Right lobe of liver (tissue), 6 donors: ENCODE results near the gene JDP2. TPM values are rescaled to one million over a fixed set of nuclear protein-coding genes. Genes with fewer than 3 reads are reported as not detected.

ENCODE experiments used
- ATAC-seq, 4 donors: fragments of 200-7000 bp; cut with Tn5 transposase; one replicate each; pipeline ENCODE4 v1.9.1; 2020; ENCODE audit warnings: mild to moderate bottlenecking in 4 of 4, moderate library complexity in 4 of 4
- DNase-seq, 3 donors: peaks; one replicate each; pipeline ENCODE4 v3.0.0-alpha.2; 2020
- H3K27ac ChIP-seq, 3 donors: fragments of 200-600 bp; one replicate each; pipeline ENCODE4 v1.8.0; 2022
- H3K27me3 ChIP-seq, 2 donors: fragments of 200-600 bp; one replicate each; pipeline ENCODE4 v1.8.0; 2022
- H3K36me3 ChIP-seq, 4 donors: fragments of 200-600 bp; sonication (generic) in 1 of 4; one replicate each; pipeline versions ENCODE4 v1.5.1 to v1.8.0; 2017 to 2022; ENCODE audit warnings: control low read depth in 1 of 4
- H3K4me1 ChIP-seq, 4 donors: fragments of 200-600 bp; sonication (generic) in 1 of 4; one replicate each; pipeline versions ENCODE4 v1.5.1 to v1.8.0; 2017 to 2022; ENCODE audit warnings: control low read depth in 1 of 4
- H3K4me3 ChIP-seq, 3 donors: fragments of 200-600 bp; one replicate each; pipeline ENCODE4 v1.8.0; 2022
- H3K9me3 ChIP-seq, 4 donors: fragments of 200-600 bp; sonication (generic) in 1 of 4; one replicate each; pipeline versions ENCODE4 v1.5.1 to v1.8.0; 2017 to 2022; ENCODE audit warnings: control low read depth in 1 of 4
- POLR2A ChIP-seq: fragments of 450-650 bp; IDR thresholded peaks from one replicate; pipeline ENCODE4 v1.6.1; 2017; ENCODE audit warnings: antibody characterized with exemption, mild to moderate bottlenecking
- WGBS: methylation state at CpG from one replicate; pipeline ENCODE4 v1.1.6; 2018; ENCODE audit warnings: low coverage, low lambda C conversion rate; ENCODE audit not compliant: insufficient coverage; ENCODE audit errors: missing lambda C conversion rate; 5-methylcytosine and 5-hydroxymethylcytosine counted together
- intact Hi-C, 2 donors: fragments of 100-400 bp; cut with DNase I; formaldehyde crosslinking; loops; one replicate each; pipeline versions ENCODE4 v1.11.2 to v1.14.1; 2022
- total RNA-seq, 6 experiments: library from RNA; depleted of rRNA in 2 of 6; stranded (reverse); fragments of >200 nt in 2 of 6; fragmentation: NEBNext Ultra II Directional in 3 of 6; extraction: Animal tissue kit (Norgen Biotek cat#: 25700) in 3 of 6; gene quantifications; one replicate each; pipeline versions ENCODE4 v1.1.0 to v1.2.4, GENCODE V29; 2016 to 2023
- TF ChIP-seq, protein P1 (sequence below), 4 donors: fragments of 200-600 bp in 3 of 4; fragments of 450-650 bp in 1 of 4; IDR thresholded peaks; one replicate each; pipeline versions ENCODE4 v1.5.1 to v1.8.0; 2016 to 2022; ENCODE audit warnings: antibody characterized with exemption in 4 of 4, mild to moderate bottlenecking in 2 of 4
- donor health status: DM: no; HTN: yes; CAD: no.
- donor health status: DM: no; HTN: no; CAD: no.
- donor health status: DM: no; HTN: no; CAD: no.
- donor health status: DM: no; HTN: yes; CAD: no.
- donor health status: DM: no; HTN: yes; CAD: no.

Gene JDP2
- total RNA-seq, 6 experiments from 2014 or later, result 8.3 to 22.0 (median 11.8) TPM

DNA sequence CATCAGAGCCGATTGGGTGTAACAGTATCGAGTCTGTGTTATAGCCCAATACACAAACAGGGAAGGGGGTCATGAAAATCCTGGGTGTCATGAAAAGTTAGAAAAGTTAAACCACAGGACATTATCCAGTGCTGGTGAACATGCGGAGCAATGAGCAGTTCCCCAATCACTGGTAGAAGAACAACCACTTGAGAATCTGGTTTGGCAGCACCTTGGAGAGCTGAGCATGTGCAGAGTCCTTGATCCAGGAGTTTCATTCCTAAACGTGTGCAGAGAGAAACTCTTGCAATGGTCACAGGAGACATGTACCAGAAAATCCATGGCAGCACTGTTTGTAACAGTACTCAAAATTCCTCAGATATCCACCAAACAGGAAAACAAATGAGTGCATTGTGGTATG, 23.0 kb upstream of the JDP2 start:
- no peak for ATAC-seq
- peaks cover 0 to 7% (median 3%) of the 10 kb centered on the region in 4 donors for H3K4me1 ChIP-seq
- H3K4me3 ChIP-seq, result no peak overlapping the region
- intact Hi-C loops, result no loop called here
- no peak for TF ChIP-seq POLR2A
- TF ChIP-seq, protein P1, sequence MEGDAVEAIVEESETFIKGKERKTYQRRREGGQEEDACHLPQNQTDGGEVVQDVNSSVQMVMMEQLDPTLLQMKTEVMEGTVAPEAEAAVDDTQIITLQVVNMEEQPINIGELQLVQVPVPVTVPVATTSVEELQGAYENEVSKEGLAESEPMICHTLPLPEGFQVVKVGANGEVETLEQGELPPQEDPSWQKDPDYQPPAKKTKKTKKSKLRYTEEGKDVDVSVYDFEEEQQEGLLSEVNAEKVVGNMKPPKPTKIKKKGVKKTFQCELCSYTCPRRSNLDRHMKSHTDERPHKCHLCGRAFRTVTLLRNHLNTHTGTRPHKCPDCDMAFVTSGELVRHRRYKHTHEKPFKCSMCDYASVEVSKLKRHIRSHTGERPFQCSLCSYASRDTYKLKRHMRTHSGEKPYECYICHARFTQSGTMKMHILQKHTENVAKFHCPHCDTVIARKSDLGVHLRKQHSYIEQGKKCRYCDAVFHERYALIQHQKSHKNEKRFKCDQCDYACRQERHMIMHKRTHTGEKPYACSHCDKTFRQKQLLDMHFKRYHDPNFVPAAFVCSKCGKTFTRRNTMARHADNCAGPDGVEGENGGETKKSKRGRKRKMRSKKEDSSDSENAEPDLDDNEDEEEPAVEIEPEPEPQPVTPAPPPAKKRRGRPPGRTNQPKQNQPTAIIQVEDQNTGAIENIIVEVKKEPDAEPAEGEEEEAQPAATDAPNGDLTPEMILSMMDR (IDR thresholded peaks at IDR 0.05), result no peak
- no peaks in the 10 kb centered on the region for H3K36me3 ChIP-seq
- no peaks in the 10 kb centered on the region for H3K27me3 ChIP-seq
- H3K9me3 ChIP-seq, result no peaks in the 10 kb centered on the region
- no peak overlapping the region for H3K27ac ChIP-seq
- DNase-seq, result no peak
- 79% methylated on average over 4 of the region's 4 CpGs for WGBS

DNA sequence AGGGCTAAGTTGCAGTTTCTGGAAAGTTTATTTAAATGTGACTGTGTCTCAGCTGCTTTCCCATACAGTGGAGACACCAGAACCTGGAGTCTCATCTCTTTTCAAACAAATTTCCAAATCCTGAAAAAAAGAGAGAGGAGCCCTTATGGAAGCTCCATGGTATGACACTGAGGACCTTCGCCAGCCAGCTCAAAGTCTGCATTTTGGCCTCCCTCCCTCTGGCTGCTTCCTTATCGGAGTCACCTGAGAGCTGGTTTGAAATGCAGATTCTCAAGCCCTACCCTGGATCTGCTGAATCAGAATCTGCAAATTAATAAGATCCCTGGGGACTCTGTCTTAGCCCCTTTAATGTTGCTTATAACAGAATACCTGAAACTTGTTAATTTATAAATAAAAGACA, 21.7 kb upstream of the JDP2 start:
- DNase-seq (no peak), ATAC-seq (no peak)
- TF ChIP-seq POLR2A, result no peak
- TF ChIP-seq, protein P1 (IDR thresholded peaks at IDR 0.05), result no peak
- Histone ChIP-seq H3K27ac (no peak overlapping the region), H3K4me1 (no peaks in the 10 kb centered on the region), H3K27me3 (no peaks in the 10 kb centered on the region), H3K4me3 (no peak overlapping the region), H3K9me3 (no peaks in the 10 kb centered on the region), H3K36me3 (no peaks in the 10 kb centered on the region)
- intact Hi-C loops, result no loop called here
- no CpG with 5 or more reads among the region's 2 CpGs for WGBS

DNA sequence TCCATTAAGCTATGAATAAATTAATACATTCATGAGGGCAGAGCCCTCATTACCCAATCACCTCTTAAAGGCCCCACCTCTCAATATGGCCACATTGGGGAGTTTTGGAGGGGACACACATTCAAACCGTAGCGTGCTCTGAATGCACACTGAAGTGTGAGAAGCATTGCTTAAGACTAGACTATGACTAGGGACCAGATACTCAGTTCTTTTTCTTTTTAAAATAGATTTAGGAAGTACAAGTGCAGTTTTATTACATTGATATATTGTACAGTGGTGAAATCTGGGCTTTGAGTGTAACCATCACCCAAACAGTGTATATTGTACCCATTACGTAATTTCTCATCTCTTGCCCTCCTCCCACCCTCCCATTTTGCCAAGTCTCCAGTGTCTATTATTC, 21.0 kb upstream of the JDP2 start:
- H3K4me1 ChIP-seq, result no peaks in the 10 kb centered on the region
- no peaks in the 10 kb centered on the region for H3K9me3 ChIP-seq
- H3K27me3 ChIP-seq, result no peaks in the 10 kb centered on the region
- ATAC-seq (no peak), DNase-seq (no peak)
- no peaks in the 10 kb centered on the region for H3K36me3 ChIP-seq
- WGBS, result 62% methylated on average over 3 of the region's 3 CpGs
- H3K4me3 ChIP-seq, result no peak overlapping the region
- no peak overlapping the region for H3K27ac ChIP-seq
- TF ChIP-seq, protein P1 (IDR thresholded peaks at IDR 0.05), result no peak
- no peak for TF ChIP-seq POLR2A
- intact Hi-C loops, result no loop called here

DNA sequence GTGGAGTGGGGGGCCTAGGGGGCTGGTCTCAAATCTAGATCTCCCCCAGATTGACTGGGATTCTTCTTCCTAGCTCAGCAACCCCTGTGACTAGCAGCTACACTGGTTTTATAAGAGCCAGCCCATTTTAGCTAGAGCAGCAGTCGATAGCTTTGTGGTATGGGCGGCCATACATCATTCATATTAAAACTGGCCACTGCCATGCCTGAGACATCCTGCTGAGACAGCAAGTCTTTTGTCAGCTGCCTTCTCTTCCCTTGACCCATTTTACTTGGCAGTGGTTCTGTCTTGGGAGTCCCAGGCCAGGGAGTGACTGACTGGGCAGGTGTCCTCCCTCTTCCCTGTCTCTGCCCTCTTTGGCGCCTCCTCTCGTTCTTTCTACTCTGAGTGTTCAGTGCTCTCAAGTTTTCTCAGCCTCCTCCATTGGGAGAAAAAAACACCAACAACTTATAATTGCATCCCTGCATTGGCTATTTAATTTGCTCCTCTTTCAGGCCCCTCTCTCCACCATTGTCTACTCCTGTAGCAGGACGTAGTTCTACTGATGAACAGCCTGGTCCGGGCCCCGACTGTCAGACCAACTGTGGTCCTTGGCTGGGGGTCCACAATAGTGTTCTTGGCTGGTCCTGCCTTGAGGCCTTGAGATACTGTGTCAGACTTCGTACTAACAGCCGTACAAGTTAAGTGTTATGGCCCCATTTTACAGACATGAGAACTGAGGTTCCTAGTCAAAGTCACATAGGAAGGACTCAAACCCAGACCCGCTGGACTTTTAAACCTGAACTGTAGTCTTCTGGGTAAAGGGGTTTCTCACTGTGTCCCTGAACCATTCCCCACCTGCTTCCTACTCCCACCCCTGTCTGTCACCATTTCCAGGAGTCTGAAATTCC, 18.3 kb upstream of the JDP2 start:
- intact Hi-C loops, result no loop called here
- WGBS, result 91% methylated on average over 6 of the region's 10 CpGs
- TF ChIP-seq, protein P1 (IDR thresholded peaks at IDR 0.05), result no peak
- TF ChIP-seq POLR2A, result no peak

More for the DNA sequence above, 18.3 kb upstream of the JDP2 start:
- H3K36me3 ChIP-seq, result no peaks in the 10 kb centered on the region
- ATAC-seq, result no peak
- H3K4me3 ChIP-seq, result no peak overlapping the region
- no peaks in the 10 kb centered on the region for H3K4me1 ChIP-seq
- no peak for DNase-seq
- H3K27ac ChIP-seq, result no peak overlapping the region
- no peaks in the 10 kb centered on the region for H3K27me3 ChIP-seq
- H3K9me3 ChIP-seq, result no peaks in the 10 kb centered on the region
